ENCODE results near the gene AFF3.
A peak's percentile ranks its signal among the peaks of the same experiment; 100 is the strongest.
"Not testable (repeated sequence)": the region's sequence is repeated elsewhere in the genome, so short reads cannot be mapped to it uniquely, and the experiment has no call there.

The AFF3 gene

DNA sequence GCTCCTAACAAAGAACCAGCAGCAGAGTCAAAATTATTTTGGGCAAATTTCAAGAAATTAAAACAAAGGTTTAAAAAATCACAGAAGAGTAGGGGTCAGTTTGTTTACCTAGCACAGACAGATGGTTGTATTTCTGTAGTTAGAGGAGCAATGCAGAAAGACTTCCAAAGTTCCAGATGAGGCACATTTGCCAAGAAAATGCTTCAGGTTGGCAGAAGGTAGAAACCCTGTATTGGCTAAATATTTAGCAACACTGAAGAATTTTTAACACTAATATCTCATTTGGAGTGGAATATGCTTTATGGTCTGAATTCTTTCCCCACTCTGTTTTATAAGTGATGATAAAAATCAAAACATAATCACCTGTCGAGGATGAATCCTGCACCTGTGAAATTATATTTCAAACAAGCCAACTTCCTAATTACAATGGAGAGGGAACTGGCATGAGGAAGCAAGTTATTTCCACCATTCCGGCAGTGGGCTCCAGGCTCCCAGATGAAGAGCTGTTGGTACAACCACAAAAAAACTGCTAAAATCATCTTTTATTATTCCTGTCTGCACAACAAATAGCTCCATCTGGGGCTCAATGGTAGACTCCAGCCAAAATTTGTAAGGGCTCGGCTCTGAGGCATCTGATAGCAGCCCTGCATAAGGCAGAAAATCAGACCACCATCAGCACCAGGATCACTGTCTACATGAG lies 366.0 kb downstream of the AFF3 start:
- H3K9me2 ChIP-seq (replicated peaks; ENCODE audit: control insufficient read depth, low read length), result no peaks in the 10 kb centered on the region
- H3K4me3 ChIP-seq (ENCODE audit: low read length), result no peak overlapping the region
- no peaks in the 10 kb centered on the region for H4K20me1 ChIP-seq (ENCODE audit: control insufficient read depth, insufficient read depth, low read depth, low read length)
- no peak for TF ChIP-seq CTCF (IDR thresholded peaks at IDR 0.05; ENCODE audit: low read depth, low read length, poor library complexity, severe bottlenecking)
- TF ChIP-seq EZH2phosphoT487 (IDR thresholded peaks at IDR 0.05; ENCODE audit: borderline replicate concordance, low read length), result no peak
- H3F3A ChIP-seq (ENCODE audit: control insufficient read depth, insufficient read depth), result peaks cover 10% of the 10 kb centered on the region
- H3K27ac ChIP-seq (ENCODE audit: low read depth, low read length), result no peak overlapping the region
- H3K27me3 ChIP-seq (ENCODE audit: control insufficient read depth, low read length), result no peaks in the 10 kb centered on the region
- H3K36me3 ChIP-seq (ENCODE audit: control insufficient read depth, low read length), result no peaks in the 10 kb centered on the region
- peak overlapping the region; percentile 12; the same call in 1 of the 2 replicates for H3K4me2 ChIP-seq (ENCODE audit: low read length)
- peaks cover 54% of the 10 kb centered on the region for H3K4me1 ChIP-seq (ENCODE audit: control insufficient read depth, low read length)
- H3K79me2 ChIP-seq (ENCODE audit: control insufficient read depth, low read length), result no peaks in the 10 kb centered on the region
- no peaks in the 10 kb centered on the region for H3K9me3 ChIP-seq (ENCODE audit: control insufficient read depth, insufficient read depth, low read length)

DNA sequence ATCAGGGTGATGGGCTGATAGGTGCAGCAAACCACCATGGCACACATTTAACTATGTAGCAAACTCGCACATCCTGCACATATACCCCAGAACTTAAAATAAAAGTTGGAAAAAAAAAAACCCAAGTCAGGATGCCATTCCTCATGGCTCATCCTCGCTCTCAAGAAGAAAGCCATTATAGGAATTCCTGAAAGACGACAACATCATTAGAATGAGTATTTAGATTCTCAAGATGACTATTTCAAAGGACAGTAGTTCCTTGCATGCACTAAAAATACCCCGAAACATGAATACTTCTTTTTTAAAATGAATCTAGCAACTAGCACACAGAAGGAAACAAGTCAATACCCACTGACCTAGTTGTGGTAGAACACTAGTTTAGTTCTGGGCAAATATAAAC lies 366.8 kb downstream of the AFF3 start:
- Histone ChIP-seq H3K4me3 (ENCODE audit: low read length) (no peak overlapping the region), H3K9me3 (ENCODE audit: control insufficient read depth, insufficient read depth, low read length) (no peaks in the 10 kb centered on the region), H3F3A (ENCODE audit: control insufficient read depth, insufficient read depth) (peaks cover 10% of the 10 kb centered on the region), H4K20me1 (ENCODE audit: control insufficient read depth, insufficient read depth, low read depth, low read length) (no peaks in the 10 kb centered on the region), H3K9me2 (replicated peaks; ENCODE audit: control insufficient read depth, low read length) (no peaks in the 10 kb centered on the region), H3K27me3 (ENCODE audit: control insufficient read depth, low read length) (no peaks in the 10 kb centered on the region), H3K4me1 (ENCODE audit: control insufficient read depth, low read length) (peaks cover 54% of the 10 kb centered on the region), H3K79me2 (ENCODE audit: control insufficient read depth, low read length) (no peaks in the 10 kb centered on the region), H3K27ac (ENCODE audit: low read depth, low read length) (no peak overlapping the region), H3K36me3 (ENCODE audit: control insufficient read depth, low read length) (no peaks in the 10 kb centered on the region; the same call in 1 of the 2 replicates), H3K4me2 (ENCODE audit: low read length) (peak overlapping the region; percentile 12; the same call in 1 of the 2 replicates)
- TF ChIP-seq EZH2phosphoT487 (IDR thresholded peaks at IDR 0.05; ENCODE audit: borderline replicate concordance, low read length), result no peak
- no peak for TF ChIP-seq CTCF (IDR thresholded peaks at IDR 0.05; ENCODE audit: low read depth, low read length, poor library complexity, severe bottlenecking)

GRCh38 chr2:99773642-99774041 lies 368.7 kb downstream of the AFF3 start:
- H3K79me2 ChIP-seq (ENCODE audit: control insufficient read depth, low read length); H3K27me3 ChIP-seq (ENCODE audit: control insufficient read depth, low read length); H3K9me3 ChIP-seq (ENCODE audit: control insufficient read depth, insufficient read depth, low read length); H3K9me2 ChIP-seq (replicated peaks; ENCODE audit: control insufficient read depth, low read length); H4K20me1 ChIP-seq (ENCODE audit: control insufficient read depth, insufficient read depth, low read depth, low read length); H3K36me3 ChIP-seq (ENCODE audit: control insufficient read depth, low read length): not testable (repeated sequence)
- Histone ChIP-seq H3F3A (ENCODE audit: control insufficient read depth, insufficient read depth) (peaks cover 10% of the 10 kb centered on the region), H3K27ac (ENCODE audit: low read depth, low read length) (peak overlapping the region; percentile 82), H3K4me1 (ENCODE audit: control insufficient read depth, low read length) (peaks cover 54% of the 10 kb centered on the region), H3K4me2 (ENCODE audit: low read length) (peak overlapping the region; percentile 61), H3K4me3 (ENCODE audit: low read length) (peak overlapping the region; percentile 45)

- Histone ChIP-seq H3K36me3 (ENCODE audit: control insufficient read depth, low read length) (peaks cover 2% of the 10 kb centered on the region; the same call in 1 of the 2 replicates), H3K9me3 (ENCODE audit: control insufficient read depth, insufficient read depth, low read length) (no peaks in the 10 kb centered on the region), H3K9me2 (replicated peaks; ENCODE audit: control insufficient read depth, low read length) (no peaks in the 10 kb centered on the region), H3K27ac (ENCODE audit: low read depth, low read length) (peak overlapping the region; percentile 82), H3K4me1 (ENCODE audit: control insufficient read depth, low read length) (peaks cover 58% of the 10 kb centered on the region), H3F3A (ENCODE audit: control insufficient read depth, insufficient read depth) (peaks cover 10% of the 10 kb centered on the region), H3K4me3 (ENCODE audit: low read length) (peak overlapping the region; percentile 45), H3K4me2 (ENCODE audit: low read length) (peak overlapping the region; percentile 61), H4K20me1 (ENCODE audit: control insufficient read depth, insufficient read depth, low read depth, low read length) (no peaks in the 10 kb centered on the region), H3K79me2 (ENCODE audit: control insufficient read depth, low read length) (no peaks in the 10 kb centered on the region), H3K27me3 (ENCODE audit: control insufficient read depth, low read length) (no peaks in the 10 kb centered on the region)
- no peak for TF ChIP-seq EZH2phosphoT487 (IDR thresholded peaks at IDR 0.05; ENCODE audit: borderline replicate concordance, low read length)
- TF ChIP-seq CTCF (IDR thresholded peaks at IDR 0.05; ENCODE audit: low read depth, low read length, poor library complexity, severe bottlenecking), result no peak
These were observed 369.6 kb downstream of the AFF3 start for GRCh38 chr2:99772591-99773331.
